ENCODE results near the gene SCGB1D1. TPM values are rescaled to one million over a fixed set of nuclear protein-coding genes. Genes with fewer than 3 reads are reported as not detected.
A peak's percentile ranks its signal among the peaks of the same experiment; 100 is the strongest.

Gene SCGB1D1, protein sequence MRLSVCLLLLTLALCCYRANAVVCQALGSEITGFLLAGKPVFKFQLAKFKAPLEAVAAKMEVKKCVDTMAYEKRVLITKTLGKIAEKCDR
- not detected for polyA plus RNA-seq (ENCODE audit: insufficient read length in 12 of 12)
- long read RNA-seq, donor 1 = 0 reads
- long read RNA-seq, donor 2 = 0 reads
- long read RNA-seq, donor 3 = 0 reads
- long read RNA-seq, donor 4 = 0 reads
- long read RNA-seq, donor 5 = 0 reads
- long read RNA-seq, donor 6 = 0 reads
- long read RNA-seq, donor 7 = 0 reads
- long read RNA-seq, donor 8 = 0 reads
- long read RNA-seq, donor 9 = 0 reads
- long read RNA-seq, donor 10 = 0 reads
- long read RNA-seq, donor 11 = 0 reads

DNA sequence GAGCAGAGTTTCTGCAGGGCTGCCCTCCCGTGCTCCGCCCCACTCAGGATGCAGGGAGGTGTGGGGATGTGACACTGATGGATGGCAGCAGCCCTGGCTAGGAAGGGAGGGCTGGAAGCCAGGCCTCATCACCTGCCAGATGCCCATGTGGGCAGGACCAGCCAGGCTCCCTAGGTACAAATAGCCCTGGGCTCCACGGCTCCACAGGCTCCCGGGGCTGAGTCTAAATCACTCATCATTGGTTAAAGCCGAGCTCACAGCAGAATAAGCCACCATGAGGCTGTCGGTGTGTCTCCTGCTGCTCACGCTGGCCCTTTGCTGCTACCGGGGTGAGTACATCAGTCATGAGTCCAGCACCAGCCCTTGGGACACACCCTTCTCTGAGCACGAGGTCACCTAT is at the start of gene SCGB1D1:
Gene SCGB1D1, plus strand, starts transcription at position 206 of the 400 bp plus-strand sequence. Its CDS starts 69 bp downstream, at position 275.
- DNase-seq = no peak

DNA sequence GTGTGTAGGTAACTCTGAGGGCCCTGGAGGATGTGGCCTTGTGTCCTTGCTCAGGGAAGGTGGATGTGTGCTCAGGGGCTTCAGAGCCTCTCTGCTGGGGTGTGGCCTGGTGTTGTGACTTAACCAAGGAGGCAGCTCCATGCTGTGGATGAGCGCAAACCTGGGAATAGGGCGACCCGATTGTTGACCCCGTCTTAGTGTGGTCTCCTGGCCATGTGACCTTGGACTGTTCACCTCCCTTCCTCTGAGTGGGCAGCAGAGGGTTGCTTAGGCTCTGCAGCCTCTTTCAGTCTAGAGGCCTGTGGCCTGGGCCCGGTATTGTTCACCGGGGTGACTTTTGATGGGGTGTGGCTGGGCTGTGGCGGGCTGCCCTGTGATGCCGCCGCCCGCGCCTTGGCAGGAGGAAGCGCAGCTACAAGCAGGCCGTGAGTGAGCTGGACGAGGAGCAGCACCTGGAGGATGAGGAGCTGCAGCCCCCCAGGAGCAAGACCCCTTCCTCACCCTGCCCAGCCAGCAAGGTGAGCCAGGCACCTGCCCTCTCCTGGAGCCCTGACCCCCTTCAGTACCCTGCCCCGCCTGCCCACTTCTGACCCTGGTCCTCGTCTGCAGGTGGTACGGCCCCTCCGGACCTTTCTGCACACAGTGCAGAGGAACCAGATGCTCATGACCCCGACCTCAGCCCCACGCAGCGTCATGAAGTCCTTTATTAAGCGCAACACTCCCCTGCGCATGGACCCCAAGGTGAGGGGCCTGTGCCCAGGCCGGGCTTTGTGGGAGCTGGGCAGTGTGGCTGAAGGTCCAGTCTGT is 49.5 kb upstream of the SCGB1D1 start:
- no peak for DNase-seq

DNA sequence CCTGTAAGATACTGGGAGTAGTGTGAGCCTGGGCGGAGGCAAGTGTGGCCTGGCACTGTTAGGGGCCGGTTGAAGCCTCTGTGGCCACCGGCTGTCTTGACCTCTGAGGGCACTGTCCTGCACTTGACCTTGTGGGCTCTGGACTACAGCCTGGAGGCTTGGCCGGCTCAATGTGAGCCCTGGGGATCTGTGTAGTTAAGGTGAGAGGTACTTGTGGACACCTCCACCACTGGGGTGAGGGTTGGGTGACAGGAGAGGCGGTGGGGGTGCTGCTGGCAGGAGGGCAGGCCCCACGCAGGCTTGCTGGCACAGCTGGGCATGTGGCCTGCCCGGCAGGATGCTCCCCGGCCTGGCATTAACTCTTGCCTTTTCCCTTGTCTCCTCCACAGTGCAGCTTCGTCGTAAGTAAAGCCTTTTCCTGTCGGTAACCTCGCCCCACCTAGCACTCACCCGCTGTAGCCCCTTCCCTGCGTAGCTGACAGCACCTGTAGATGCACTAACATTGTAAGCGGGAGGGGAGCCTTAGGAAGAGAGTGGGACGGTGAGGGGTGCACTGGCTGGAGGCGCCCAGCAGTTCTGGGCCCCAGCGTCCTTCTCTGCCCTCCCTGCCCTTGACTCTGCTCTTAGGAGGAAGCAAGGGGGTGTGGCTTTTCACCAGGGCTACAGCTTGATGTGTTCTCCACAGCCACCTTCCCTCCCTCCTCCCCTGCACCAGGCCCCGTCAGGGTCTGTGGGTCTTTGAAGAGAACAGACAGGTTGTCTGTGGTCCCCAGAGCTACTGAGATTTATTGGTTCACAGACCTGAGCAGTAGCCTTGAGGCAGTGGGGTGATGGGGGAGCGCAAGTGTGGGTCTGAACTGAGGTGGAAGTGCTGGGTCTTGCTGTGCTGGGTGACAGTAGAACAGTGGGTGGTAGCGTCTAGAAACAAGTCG is 48.6 kb upstream of the SCGB1D1 start:
- no peak for DNase-seq

DNA sequence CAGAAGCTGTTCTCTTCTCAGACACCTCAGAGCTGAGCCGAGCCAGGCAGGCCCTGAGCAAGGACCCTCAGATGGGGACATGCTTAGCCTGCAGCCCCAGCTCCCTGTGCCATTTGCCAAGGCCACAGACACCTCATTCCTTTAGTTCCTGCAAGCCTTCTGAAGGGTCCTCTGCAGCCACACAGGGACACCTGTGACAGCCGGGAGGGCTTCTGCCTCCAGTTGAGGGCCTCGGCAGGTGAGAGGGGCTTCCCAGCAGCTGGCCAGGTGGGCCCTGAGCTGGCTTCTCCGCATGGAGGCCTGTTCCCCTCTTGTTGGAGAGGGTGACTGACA is 48.0 kb upstream of the SCGB1D1 start:
- no peak for DNase-seq

- peak; percentile 54 for DNase-seq
These were observed 47.1 kb upstream of the SCGB1D1 start for GRCh38 chr11:62142921-62143320.

- no peak for DNase-seq
These were observed 46.3 kb upstream of the SCGB1D1 start for GRCh38 chr11:62143727-62144126.

DNA sequence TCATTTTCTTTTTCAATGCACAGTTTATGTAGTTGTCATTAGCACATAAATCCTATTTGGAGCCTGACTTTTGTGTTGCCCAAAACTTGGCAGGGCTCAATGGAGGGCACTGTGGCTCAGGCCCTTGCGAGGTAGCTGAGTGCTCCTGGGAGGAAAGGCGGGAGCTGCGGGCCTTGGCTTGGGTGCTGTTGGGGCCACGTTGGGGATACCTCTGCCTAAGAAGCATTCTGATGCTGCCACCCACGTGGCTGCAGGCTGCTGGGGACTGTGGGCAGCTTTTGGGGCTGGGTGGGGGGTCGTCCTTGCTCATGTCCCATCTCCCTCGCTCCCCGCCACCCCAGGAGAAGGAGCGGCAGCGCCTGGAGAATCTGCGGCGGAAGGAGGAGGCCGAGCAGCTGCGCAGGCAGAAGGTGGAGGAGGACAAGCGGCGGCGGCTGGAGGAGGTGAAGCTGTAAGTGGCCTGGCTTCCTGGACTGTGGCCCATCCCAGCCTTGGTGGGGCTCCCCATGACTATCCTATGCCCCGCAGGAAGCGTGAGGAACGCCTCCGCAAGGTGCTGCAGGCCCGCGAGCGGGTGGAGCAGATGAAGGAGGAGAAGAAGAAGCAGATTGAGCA is 45.3 kb upstream of the SCGB1D1 start:
- DNase-seq = no peak

GRCh38 chr11:62145261-62145871 is 44.6 kb upstream of the SCGB1D1 start:
- no peak for DNase-seq

DNA sequence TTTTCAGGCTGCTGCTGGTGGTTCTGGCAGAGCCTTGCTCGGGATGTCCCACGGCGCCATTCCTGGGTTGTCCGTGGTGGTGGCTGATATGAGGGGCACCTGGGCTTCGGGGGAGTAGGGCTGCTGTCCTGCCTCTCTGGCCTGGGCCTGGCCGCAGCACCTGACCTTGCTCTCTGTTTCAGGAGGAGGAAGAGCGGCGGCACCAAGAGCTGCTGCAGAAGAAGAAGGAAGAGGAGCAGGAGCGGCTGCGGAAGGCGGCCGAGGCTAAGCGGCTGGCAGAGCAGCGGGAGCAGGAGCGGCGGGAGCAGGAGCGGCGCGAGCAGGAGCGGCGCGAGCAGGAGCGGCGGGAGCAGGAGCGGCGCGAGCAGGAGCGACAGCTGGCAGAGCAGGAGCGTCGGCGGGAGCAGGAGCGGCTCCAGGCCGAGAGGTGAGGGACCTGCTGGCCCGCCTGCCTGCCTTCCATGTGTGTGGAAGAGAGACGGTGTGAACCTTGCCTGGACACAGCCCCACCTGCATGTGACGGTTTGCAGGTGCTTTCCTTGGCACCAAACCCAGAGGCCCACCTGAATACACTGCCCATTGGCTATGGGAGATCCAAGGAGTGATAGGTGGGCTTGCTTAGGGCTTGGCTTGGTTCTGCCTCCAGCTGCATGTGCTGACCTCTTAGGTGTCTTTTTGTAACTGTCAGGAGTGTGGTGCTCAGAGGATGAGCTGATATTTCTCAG is 43.4 kb upstream of the SCGB1D1 start:
- no peak for DNase-seq

- DNase-seq = no peak
These were observed 42.5 kb upstream of the SCGB1D1 start for GRCh38 chr11:62147545-62147944.

- no peak for DNase-seq
These were observed 41.6 kb upstream of the SCGB1D1 start for GRCh38 chr11:62148271-62148980.

DNA sequence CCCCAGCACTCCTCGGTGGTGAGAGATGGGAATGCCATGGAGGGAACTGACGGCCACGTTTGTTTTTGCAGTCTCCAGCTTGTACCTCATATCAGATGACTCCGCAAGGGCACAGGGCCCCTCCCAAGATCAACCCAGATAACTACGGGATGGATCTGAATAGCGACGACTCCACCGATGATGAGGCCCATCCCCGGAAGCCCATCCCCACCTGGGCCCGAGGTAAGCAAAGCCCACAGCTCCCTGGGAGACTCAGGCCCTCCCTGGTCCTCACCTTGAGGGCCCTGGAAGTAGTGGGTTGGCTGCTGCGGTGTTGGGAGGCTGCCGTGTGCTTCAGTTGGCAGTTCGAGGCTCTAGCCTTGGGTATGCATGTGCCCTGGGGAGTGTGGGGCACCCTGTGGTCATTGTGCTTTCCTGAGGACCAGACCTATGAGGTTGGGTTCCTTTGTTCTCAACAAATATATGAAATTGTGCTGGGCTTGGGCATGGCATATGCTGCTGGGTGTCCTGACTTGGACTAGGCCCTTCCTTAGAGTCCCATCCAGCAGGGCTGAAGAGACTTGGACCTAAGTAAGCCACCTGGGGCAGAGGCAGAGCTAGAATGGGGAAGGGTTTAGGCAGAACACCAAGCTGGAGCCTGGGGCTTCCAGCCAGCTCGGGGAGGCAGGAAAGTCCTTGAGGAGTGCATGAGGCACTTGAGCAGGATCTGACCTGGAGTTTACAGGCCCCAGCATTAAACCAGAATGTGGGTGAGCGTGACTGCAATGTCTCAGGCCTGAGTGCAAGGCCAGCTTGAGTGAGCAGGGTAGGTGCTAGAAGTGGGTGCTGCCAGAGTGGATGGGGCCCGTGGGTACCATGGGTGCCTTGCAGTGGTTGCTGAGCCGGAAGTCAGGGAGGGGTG is 39.8 kb upstream of the SCGB1D1 start:
- DNase-seq = no peak

DNA sequence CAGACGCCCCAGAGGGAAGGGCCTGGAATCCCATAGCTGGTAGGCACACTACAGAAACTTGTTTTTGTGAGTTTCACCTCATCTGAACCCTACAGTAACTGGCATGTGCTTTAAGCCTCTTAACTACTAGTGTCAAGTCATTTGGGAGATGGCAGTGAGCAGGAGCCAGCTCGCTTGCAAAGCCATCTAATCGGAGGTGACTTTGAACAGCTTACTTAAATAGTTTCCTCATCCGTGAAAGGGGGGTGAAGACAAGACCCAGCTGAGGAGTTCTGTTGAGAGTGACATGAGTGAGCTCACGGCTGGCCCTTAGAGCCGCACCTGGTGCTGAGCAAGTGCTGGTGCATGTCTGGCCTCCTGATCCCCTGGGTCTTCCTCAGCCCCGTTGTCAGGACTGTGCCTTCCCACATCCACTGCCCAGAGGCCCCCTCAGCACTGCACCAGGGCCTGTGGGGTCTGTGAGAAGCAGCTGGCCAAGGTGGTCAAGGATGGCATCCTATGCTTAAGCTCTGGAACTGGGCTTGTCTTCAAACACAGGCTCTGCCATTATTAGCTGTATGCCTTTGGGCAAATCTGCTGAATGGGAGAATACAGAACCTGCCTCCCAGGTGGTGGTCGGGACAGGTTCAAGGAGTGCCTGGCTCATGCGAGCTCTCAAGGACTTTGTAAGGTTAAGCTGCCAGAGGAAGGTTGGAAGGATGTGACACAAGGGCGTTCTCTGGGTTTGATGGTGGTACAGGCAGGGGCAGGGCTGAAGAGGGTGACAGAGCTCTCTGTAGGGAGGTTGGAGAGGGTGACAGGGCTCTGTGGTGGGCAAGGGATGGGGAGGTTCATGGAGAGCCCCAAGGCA is 38.9 kb upstream of the SCGB1D1 start:
- no peak for DNase-seq

DNA sequence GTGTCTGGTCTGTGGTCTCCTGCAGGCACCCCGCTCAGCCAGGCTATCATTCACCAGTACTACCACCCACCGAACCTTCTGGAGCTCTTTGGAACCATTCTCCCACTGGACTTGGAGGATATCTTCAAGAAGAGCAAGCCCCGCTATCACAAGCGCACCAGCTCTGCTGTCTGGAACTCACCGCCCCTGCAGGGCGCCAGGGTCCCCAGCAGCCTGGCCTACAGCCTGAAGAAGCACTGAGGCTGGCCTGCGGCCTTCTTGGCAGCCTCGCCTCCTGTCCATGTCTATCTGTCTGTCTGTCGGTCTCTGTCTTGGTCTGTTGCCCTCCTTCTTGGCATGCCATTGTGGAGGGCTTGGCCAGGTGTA is 38.3 kb upstream of the SCGB1D1 start:
- no peak for DNase-seq

DNA sequence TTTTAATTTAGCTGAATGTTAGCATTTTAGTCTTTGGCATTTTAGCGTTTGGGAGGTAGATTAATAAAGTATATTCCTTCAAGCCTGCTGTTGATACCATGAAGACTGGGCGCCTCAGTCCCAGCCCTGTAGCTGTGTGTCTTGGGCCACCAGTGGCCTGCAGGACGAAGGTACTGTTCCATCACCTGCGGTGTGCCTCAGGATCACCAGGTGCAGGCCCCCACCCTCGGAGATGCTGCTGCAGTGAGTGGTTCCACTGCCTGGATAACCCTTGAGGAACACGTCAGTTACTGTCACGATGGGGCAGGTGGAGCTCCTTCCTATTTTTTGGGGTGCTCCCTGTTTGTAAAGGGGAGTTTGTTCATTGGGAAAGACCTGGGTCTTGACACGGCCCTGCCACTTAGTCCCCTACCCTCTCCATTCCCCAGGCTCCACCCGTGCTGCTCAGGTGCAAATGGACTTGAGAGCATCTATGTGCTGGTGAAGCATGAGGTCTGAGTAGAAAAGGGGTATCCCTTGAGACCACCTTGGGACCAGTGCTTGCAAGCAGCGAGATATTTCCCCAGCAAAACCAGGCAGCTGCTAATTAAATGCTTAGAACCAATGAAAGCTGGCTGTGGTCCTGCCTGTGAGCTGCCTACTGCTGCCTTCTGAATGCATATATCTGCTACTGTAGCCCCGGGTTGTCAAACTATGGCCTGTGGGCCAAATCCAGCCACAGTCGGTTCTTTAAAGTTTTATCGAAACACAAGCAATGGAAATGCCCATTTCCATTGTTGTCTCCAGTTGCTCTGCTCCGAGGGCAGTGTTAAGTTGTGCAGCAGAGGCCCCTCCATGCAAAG is 37.5 kb upstream of the SCGB1D1 start:
- DNase-seq = no peak

DNA sequence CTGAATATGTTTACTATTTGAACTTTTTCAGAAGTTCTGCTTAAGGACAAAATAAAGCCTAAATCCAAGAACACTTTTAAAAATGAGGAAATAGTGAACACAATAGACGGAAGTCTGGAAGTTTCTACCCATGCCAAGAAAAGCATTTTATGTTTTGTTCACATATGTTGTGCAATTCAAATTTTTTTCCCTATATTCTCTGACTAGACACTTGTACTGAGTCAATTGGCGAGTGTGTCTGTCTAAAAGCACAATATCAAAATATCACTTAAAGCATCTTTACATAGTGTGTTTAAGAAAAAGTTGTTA is 37.0 kb upstream of the SCGB1D1 start:
- no peak for DNase-seq

- no peak for DNase-seq
These were observed 36.4 kb upstream of the SCGB1D1 start for GRCh38 chr11:62153617-62154016.
